ENCODE data around the gene VPS13D. TPM values are rescaled to one million over a fixed set of nuclear protein-coding genes. Genes with fewer than 3 reads are reported as not detected.
A peak's percentile ranks its signal among the peaks of the same experiment; 100 is the strongest.

Gene VPS13D
- total RNA-seq, 1 experiment from 2014 or later: 33.1 TPM

DNA sequence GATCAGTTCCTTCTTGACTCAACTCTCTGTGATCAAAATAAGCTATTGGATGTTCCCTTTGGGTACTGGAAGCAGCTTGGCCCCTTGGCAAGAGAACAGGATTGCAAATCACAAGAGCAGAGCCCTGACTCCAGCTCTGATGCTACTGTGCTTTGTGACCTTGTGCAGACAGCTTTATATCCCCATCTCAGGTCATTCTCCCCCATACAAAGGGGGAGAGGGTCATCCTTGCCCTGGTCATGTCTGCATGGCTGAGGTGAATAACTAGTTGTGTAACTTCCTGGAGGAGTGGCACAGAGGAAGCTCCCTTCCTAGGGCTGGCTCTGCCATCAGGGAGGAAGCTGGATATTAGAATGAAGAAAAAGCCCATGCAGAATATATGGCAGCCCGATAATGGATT, 245.3 kb downstream of the VPS13D start:
- no TSS peak for BruUV-seq (replicated peaks)
- CTCF ChIA-PET: no interaction called here

DNA sequence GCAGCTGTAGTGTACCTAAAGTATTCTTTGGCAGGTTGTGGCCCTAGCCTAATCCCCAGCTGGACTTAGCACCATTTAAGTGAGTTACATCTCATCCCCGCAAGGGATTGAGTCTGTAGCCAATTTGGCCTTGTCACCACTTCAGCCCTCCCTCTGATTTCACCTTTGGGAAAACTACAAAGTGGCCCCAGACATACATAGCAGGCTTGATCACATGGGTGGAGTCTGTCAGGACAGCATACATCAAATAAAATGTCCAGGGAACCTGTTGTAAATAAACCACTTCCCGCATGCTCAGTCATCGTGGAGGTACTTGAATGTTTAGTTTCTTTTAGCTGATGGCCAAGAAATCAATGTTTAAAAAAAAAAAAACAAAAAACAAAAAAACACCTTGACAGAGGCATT, 245.7 kb downstream of the VPS13D start:
- ATAC-seq (no peak), DNase-seq (ENCODE audit: low read depth, low spot score) (no peak)
- CTCF ChIA-PET: no interaction called here
- no peaks in the 10 kb centered on the region for H3K36me3 ChIP-seq (ENCODE audit: control insufficient read depth, insufficient read depth, low read length)
- TF ChIP-seq POLR2AphosphoS5 (IDR thresholded peaks at IDR 0.05; ENCODE audit: low read depth, low read length) (no peak), SIN3A (IDR thresholded peaks at IDR 0.05; ENCODE audit: borderline replicate concordance, insufficient read depth, low read depth, low read length) (no peak)
- TF ChIP-seq, protein P1, sequence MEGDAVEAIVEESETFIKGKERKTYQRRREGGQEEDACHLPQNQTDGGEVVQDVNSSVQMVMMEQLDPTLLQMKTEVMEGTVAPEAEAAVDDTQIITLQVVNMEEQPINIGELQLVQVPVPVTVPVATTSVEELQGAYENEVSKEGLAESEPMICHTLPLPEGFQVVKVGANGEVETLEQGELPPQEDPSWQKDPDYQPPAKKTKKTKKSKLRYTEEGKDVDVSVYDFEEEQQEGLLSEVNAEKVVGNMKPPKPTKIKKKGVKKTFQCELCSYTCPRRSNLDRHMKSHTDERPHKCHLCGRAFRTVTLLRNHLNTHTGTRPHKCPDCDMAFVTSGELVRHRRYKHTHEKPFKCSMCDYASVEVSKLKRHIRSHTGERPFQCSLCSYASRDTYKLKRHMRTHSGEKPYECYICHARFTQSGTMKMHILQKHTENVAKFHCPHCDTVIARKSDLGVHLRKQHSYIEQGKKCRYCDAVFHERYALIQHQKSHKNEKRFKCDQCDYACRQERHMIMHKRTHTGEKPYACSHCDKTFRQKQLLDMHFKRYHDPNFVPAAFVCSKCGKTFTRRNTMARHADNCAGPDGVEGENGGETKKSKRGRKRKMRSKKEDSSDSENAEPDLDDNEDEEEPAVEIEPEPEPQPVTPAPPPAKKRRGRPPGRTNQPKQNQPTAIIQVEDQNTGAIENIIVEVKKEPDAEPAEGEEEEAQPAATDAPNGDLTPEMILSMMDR (IDR thresholded peaks at IDR 0.05): no peak
- no peaks in the 10 kb centered on the region for H3K27me3 ChIP-seq (ENCODE audit: control insufficient read depth, insufficient read depth, low read length)
- in situ Hi-C loops (cut with HindIII; ENCODE audit: low pct_unique_long_range_greater_than_20kb, low sequenced_read_pairs) (no loop called here), intact Hi-C loops (cut with micrococcal nuclease; ENCODE audit: unreplicated experiment) (loop anchor here (5.0 kb wide), 1 partner anchor 182 kb away; no protein-coding TSS in a partner anchor)
- no TSS peak for BruUV-seq (replicated peaks)
- POLR2A ChIA-PET: interaction anchor here (0.6 kb wide), 1 partner anchor 107 kb away, joined by 4 read pairs; no protein-coding TSS in a partner anchor
- peak overlapping the region; percentile 99 for H3K27ac ChIP-seq (ENCODE audit: low read length)
- peaks cover 49% of the 10 kb centered on the region for H3K4me1 ChIP-seq (ENCODE audit: control insufficient read depth, insufficient read depth, low read length)
- H3K4me3 ChIP-seq (ENCODE audit: low read depth in 2 of 2, low read length in 2 of 2): no peak overlapping the region
- peaks cover 32% of the 10 kb centered on the region; the same call in 1 of the 2 replicates for H3K9me3 ChIP-seq (ENCODE audit: control insufficient read depth, insufficient read depth, low read depth, low read length)

More for the DNA sequence above, 245.3 kb downstream of the VPS13D start:
- Histone ChIP-seq H3K27ac (ENCODE audit: low read length) (peak overlapping the region; percentile 99), H3K27me3 (ENCODE audit: control insufficient read depth, insufficient read depth, low read length) (no peaks in the 10 kb centered on the region), H3K36me3 (ENCODE audit: control insufficient read depth, insufficient read depth, low read length) (no peaks in the 10 kb centered on the region), H3K4me1 (ENCODE audit: control insufficient read depth, insufficient read depth, low read length) (peaks cover 49% of the 10 kb centered on the region), H3K9me3 (ENCODE audit: control insufficient read depth, insufficient read depth, low read depth, low read length) (peaks cover 32% of the 10 kb centered on the region; the same call in 1 of the 2 replicates), H3K4me3 (ENCODE audit: low read depth in 2 of 2, low read length in 2 of 2) (no peak overlapping the region)
- ATAC-seq (no peak), DNase-seq (ENCODE audit: low read depth, low spot score) (no peak)
- in situ Hi-C loops (cut with HindIII; ENCODE audit: low pct_unique_long_range_greater_than_20kb, low sequenced_read_pairs) (no loop called here), intact Hi-C loops (cut with micrococcal nuclease; ENCODE audit: unreplicated experiment) (loop anchor here (5.0 kb wide), 1 partner anchor 182 kb away; no protein-coding TSS in a partner anchor)
- POLR2A ChIA-PET: no interaction called here
- TF ChIP-seq TCF7L2 (IDR thresholded peaks at IDR 0.05; ENCODE audit: low read depth, low read length) (no peak), SIN3A (IDR thresholded peaks at IDR 0.05; ENCODE audit: borderline replicate concordance, insufficient read depth, low read depth, low read length) (no peak), POLR2AphosphoS5 (IDR thresholded peaks at IDR 0.05; ENCODE audit: low read depth, low read length) (no peak)
- TF ChIP-seq, protein P1 (IDR thresholded peaks at IDR 0.05): no peak
- TF ChIP-seq, protein P2, sequence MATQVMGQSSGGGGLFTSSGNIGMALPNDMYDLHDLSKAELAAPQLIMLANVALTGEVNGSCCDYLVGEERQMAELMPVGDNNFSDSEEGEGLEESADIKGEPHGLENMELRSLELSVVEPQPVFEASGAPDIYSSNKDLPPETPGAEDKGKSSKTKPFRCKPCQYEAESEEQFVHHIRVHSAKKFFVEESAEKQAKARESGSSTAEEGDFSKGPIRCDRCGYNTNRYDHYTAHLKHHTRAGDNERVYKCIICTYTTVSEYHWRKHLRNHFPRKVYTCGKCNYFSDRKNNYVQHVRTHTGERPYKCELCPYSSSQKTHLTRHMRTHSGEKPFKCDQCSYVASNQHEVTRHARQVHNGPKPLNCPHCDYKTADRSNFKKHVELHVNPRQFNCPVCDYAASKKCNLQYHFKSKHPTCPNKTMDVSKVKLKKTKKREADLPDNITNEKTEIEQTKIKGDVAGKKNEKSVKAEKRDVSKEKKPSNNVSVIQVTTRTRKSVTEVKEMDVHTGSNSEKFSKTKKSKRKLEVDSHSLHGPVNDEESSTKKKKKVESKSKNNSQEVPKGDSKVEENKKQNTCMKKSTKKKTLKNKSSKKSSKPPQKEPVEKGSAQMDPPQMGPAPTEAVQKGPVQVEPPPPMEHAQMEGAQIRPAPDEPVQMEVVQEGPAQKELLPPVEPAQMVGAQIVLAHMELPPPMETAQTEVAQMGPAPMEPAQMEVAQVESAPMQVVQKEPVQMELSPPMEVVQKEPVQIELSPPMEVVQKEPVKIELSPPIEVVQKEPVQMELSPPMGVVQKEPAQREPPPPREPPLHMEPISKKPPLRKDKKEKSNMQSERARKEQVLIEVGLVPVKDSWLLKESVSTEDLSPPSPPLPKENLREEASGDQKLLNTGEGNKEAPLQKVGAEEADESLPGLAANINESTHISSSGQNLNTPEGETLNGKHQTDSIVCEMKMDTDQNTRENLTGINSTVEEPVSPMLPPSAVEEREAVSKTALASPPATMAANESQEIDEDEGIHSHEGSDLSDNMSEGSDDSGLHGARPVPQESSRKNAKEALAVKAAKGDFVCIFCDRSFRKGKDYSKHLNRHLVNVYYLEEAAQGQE (IDR thresholded peaks at IDR 0.05; ENCODE audit: insufficient read depth in 1 of 2, low read depth in 2 of 2, low read length in 1 of 2): no peak

Data from Panc1 (cell line).